CD14-positive monocyte (primary cell): ENCODE data around the gene CELF1. TPM values are rescaled to one million over a fixed set of nuclear protein-coding genes. Genes with fewer than 3 reads are reported as not detected.
"Not testable (repeated sequence)": the region's sequence is repeated elsewhere in the genome, so short reads cannot be mapped to it uniquely, and the experiment has no call there.

Experiments used
- DNase-seq, 3 donors: peaks; one replicate each; pipeline ENCODE4 v3.0.0-alpha.2; 2011 to 2022
- H2AFZ ChIP-seq: 2 replicates; pipeline ENCODE4 v1.6.0; 2012; ENCODE audit warnings: mild to moderate bottlenecking, low read depth, low read length, inconsistent platforms; ENCODE audit not compliant: insufficient read depth, poor library complexity, severe bottlenecking
- H3K27ac ChIP-seq, 2 donors: 1 replicate in 1 of 2; 2 replicates in 1 of 2; pipeline ENCODE4 v1.5.1; 2012 to 2013; ENCODE audit warnings: low read length in 2 of 2, control low read depth in 1 of 2, inconsistent platforms in 1 of 2, low read depth in 1 of 2, mild to moderate bottlenecking in 1 of 2
- H3K27me3 ChIP-seq, 2 donors: one replicate each; pipeline versions ENCODE4 v1.6.0 to v1.6.1; 2011 to 2013; ENCODE audit warnings: low read length in 2 of 2; ENCODE audit not compliant: control insufficient read depth in 2 of 2, insufficient read depth in 2 of 2
- H3K36me3 ChIP-seq, 2 donors: replicated peaks in 1 of 2; 1 replicate in 1 of 2; 2 replicates in 1 of 2; pipeline versions ENCODE4 v1.5.1 to v1.6.1; 2012 to 2013; ENCODE audit warnings: low read length in 2 of 2, control low read depth in 1 of 2, inconsistent platforms in 1 of 2, mild to moderate bottlenecking in 1 of 2; ENCODE audit not compliant: insufficient read depth in 2 of 2, control insufficient read depth in 1 of 2
- H3K4me1 ChIP-seq, 2 donors: 1 replicate in 1 of 2; 2 replicates in 1 of 2; pipeline versions ENCODE4 v1.5.1 to v1.6.1; 2012 to 2013; ENCODE audit warnings: low read length in 2 of 2, control low read depth in 1 of 2, inconsistent platforms in 1 of 2, mild to moderate bottlenecking in 1 of 2, moderate library complexity in 1 of 2; ENCODE audit not compliant: insufficient read depth in 2 of 2, control insufficient read depth in 1 of 2
- H3K4me2 ChIP-seq: replicated peaks from 2 replicates; pipeline ENCODE3; 2012; ENCODE audit warnings: low read length, moderate library complexity, mild to moderate bottlenecking; ENCODE audit not compliant: poor library complexity, severe bottlenecking; ENCODE audit errors: extremely low read depth
- H3K4me3 ChIP-seq, 3 experiments: fragments of 200-600 bp in 1 of 3; sonication (generic) in 1 of 3; replicated peaks in 1 of 3; 1 replicate in 2 of 3; 2 replicates in 1 of 3; pipeline ENCODE4 v1.5.1; 2011 to 2013; ENCODE audit warnings: low read length in 3 of 3, mild to moderate bottlenecking in 3 of 3, control low read depth in 2 of 3, low read depth in 2 of 3, inconsistent platforms in 1 of 3, moderate library complexity in 1 of 3
- H3K79me2 ChIP-seq: 2 replicates; pipeline ENCODE4 v1.6.0; 2012; ENCODE audit warnings: mild to moderate bottlenecking, control low read depth, inconsistent platforms, low read length, moderate library complexity; ENCODE audit not compliant: insufficient read depth
- H3K9ac ChIP-seq: 2 replicates; pipeline ENCODE4 v1.6.0; 2017; ENCODE audit warnings: low read length, mild to moderate bottlenecking; ENCODE audit not compliant: insufficient read depth, poor library complexity, severe bottlenecking
- H3K9me3 ChIP-seq, 2 donors: replicated peaks in 1 of 2; 1 replicate in 1 of 2; 2 replicates in 1 of 2; pipeline versions ENCODE4 v1.5.1 to v1.6.1; 2012 to 2013; ENCODE audit warnings: low read length in 2 of 2, control low read depth in 1 of 2; ENCODE audit not compliant: control insufficient read depth in 1 of 2, insufficient read depth in 1 of 2
- H4K20me1 ChIP-seq: 2 replicates; pipeline ENCODE4 v1.6.0; 2012; ENCODE audit warnings: mild to moderate bottlenecking, low read length, control low read depth, moderate library complexity; ENCODE audit not compliant: insufficient read depth
- H3K27ac Mint-ChIP-seq, 7 donors: one replicate each; pipeline ENCODE4 v1.8.0; 2020; ENCODE audit warnings: mild to moderate bottlenecking in 7 of 7, mixed read lengths in 7 of 7, moderate library complexity in 6 of 7, inconsistent platforms in 2 of 7
- H3K27me3 Mint-ChIP-seq, 3 donors: one replicate each; pipeline ENCODE4 v1.8.0; 2021 to 2022; ENCODE audit warnings: low read depth in 3 of 3, mild to moderate bottlenecking in 3 of 3, mixed read lengths in 3 of 3, moderate library complexity in 3 of 3, inconsistent platforms in 1 of 3
- H3K36me3 Mint-ChIP-seq, 2 donors: one replicate each; pipeline ENCODE4 v1.8.0; 2020; ENCODE audit warnings: mixed read lengths in 2 of 2, inconsistent platforms in 1 of 2, mild to moderate bottlenecking in 1 of 2
- H3K4me1 Mint-ChIP-seq: one replicate; pipeline ENCODE4 v1.8.0; 2020; ENCODE audit warnings: mild to moderate bottlenecking, mixed read lengths
- H3K4me3 Mint-ChIP-seq, 2 donors: one replicate each; pipeline ENCODE4 v1.8.0; 2020; ENCODE audit warnings: mild to moderate bottlenecking in 2 of 2, mixed read lengths in 2 of 2, moderate library complexity in 1 of 2
- H3K9me3 Mint-ChIP-seq, 7 donors: one replicate each; pipeline ENCODE4 v1.8.0; 2020 to 2022; ENCODE audit warnings: mixed read lengths in 7 of 7, mild to moderate bottlenecking in 6 of 7, moderate library complexity in 6 of 7, inconsistent platforms in 2 of 7
- CTCF ChIP-seq: fragments of 200-600 bp; IDR thresholded peaks from one replicate; pipeline ENCODE4 v1.8.0; 2022; ENCODE audit warnings: antibody characterized with exemption, mild to moderate bottlenecking
- WGBS: methylation state at CpG from one replicate; pipeline ENCODE4 v1.1.5; 2013; ENCODE audit warnings: missing lambda C conversion rate; ENCODE audit not compliant: insufficient coverage; 5-methylcytosine and 5-hydroxymethylcytosine counted together
- intact Hi-C, 2 donors: fragments of 100-400 bp; cut with micrococcal nuclease; formaldehyde crosslinking; loops; one replicate each; pipeline versions ENCODE4 v1.15.0 to v1.15.1; 2023
- polyA plus RNA-seq, 3 donors: library from polyadenylated mRNA; depleted of rRNA in 1 of 3; unstranded in 2 of 3; stranded (reverse) in 1 of 3; fragments of 300-500 nt in 2 of 3; fragments of >200 nt in 1 of 3; fragmentation: Illumina TruSeq in 2 of 3; gene quantifications; 1 replicate in 2 of 3; 2 replicates in 1 of 3; pipeline ENCODE4 v1.2.3, GENCODE V29; 2012 to 2021

CELF1 gene
- polyA plus RNA-seq, 3 donors: 27.2 to 117 (median 39.9) TPM

GRCh38 chr11:47460571-47461235, 92.2 kb downstream of the CELF1 start:
- no peak overlapping the region for H3K27ac Mint-ChIP-seq
- Histone ChIP-seq H3K36me3 (peaks cover 27 to 57% of the 10 kb centered on the region in 2 donors), H2AFZ (no peak overlapping the region), H3K4me3 (no peak overlapping the region), H4K20me1 (peaks cover 54% of the 10 kb centered on the region), H3K9ac (no peak overlapping the region), H3K9me3 (no peaks in the 10 kb centered on the region), H3K27me3 (no peaks in the 10 kb centered on the region), H3K79me2 (peaks cover 12% of the 10 kb centered on the region), H3K27ac (no peak overlapping the region), H3K4me1 (no peaks in the 10 kb centered on the region), H3K4me2 (no peak overlapping the region)
- DNase-seq: no peak
- H3K27me3 Mint-ChIP-seq: no peaks in the 10 kb centered on the region
- WGBS: 94% methylated on average over 2 of the region's 2 CpGs
- H3K36me3 Mint-ChIP-seq: peaks cover 26 to 52% of the 10 kb centered on the region in 2 donors
- no peak overlapping the region for H3K4me3 Mint-ChIP-seq
- H3K9me3 Mint-ChIP-seq: no peaks in the 10 kb centered on the region
- intact Hi-C loops: no loop called here
- TF ChIP-seq CTCF: no peak
- no peaks in the 10 kb centered on the region for H3K4me1 Mint-ChIP-seq

- H3K9me3 ChIP-seq, H2AFZ ChIP-seq, H3K9ac ChIP-seq, H3K79me2 ChIP-seq, H3K36me3 ChIP-seq, H4K20me1 ChIP-seq, H3K4me2 ChIP-seq, H3K27me3 ChIP-seq, H3K4me1 ChIP-seq, H3K4me3 Mint-ChIP-seq, H3K27me3 Mint-ChIP-seq, intact Hi-C loops, H3K27ac ChIP-seq, H3K4me3 ChIP-seq, H3K4me1 Mint-ChIP-seq: not testable (repeated sequence)
- DNase-seq: peak; percentile 74 to 79 (median 76)
- Mint-ChIP-seq H3K9me3 (peaks cover 0 to 10% (median 3%) of the 10 kb centered on the region in 7 donors), H3K36me3 (peaks cover under 1 to 13% of the 10 kb centered on the region in 2 donors), H3K27ac (peak overlapping the region in 3 of 7 donors; percentile 9 to 59 (median 10))
- peak; percentile 76 for TF ChIP-seq CTCF
- no CpG with 5 or more reads among the region's 8 CpGs for WGBS
These were observed 98.7 kb downstream of the CELF1 start for GRCh38 chr11:47454258-47454671.
